Activated naive CD4-positive, alpha-beta T cell treated with anti-CD3 and anti-CD28 coated beads for 36 hours (primary cell): Measurements from ENCODE around the gene KAT6B. TPM values are rescaled to one million over a fixed set of nuclear protein-coding genes. Genes with fewer than 3 reads are reported as not detected.

Experiments
- CTCF ChIA-PET: fragments of 350-600 bp; sonication (Branson Sonifier 250); formaldehyde crosslinking; loops from one replicate; lab custom pipeline; 2021; ENCODE audit warnings: antibody characterized with exemption; lab: Charles Lee
- DNase-seq: peaks from one replicate; pipeline ENCODE4 v3.0.0-alpha.2; 2020
- H3K27ac Mint-ChIP-seq: one replicate; pipeline ENCODE4 v1.8.0; 2021; ENCODE audit warnings: mild to moderate bottlenecking, mixed read lengths
- H3K27me3 Mint-ChIP-seq: one replicate; pipeline ENCODE4 v1.8.0; 2021; ENCODE audit warnings: low read depth, mixed read lengths
- H3K36me3 Mint-ChIP-seq: one replicate; pipeline ENCODE4 v1.8.0; 2021; ENCODE audit warnings: low read depth, mixed read lengths
- H3K4me1 Mint-ChIP-seq: one replicate; pipeline ENCODE4 v1.8.0; 2021; ENCODE audit warnings: low read depth, mixed read lengths
- H3K4me3 Mint-ChIP-seq: one replicate; pipeline ENCODE4 v1.8.0; 2021; ENCODE audit warnings: mild to moderate bottlenecking, moderate library complexity, mixed read lengths
- H3K9me3 Mint-ChIP-seq: one replicate; pipeline ENCODE4 v1.8.0; 2021; ENCODE audit warnings: mixed read lengths
- intact Hi-C: fragments of 100-400 bp; cut with micrococcal nuclease; formaldehyde crosslinking; loops from one replicate; pipeline ENCODE4 v1.15.1; 2023
- total RNA-seq, 2 experiments: library from RNA; stranded (reverse); gene quantifications; one replicate each; pipeline ENCODE4 v1.2.3, GENCODE V29; 2021

The KAT6B gene
- total RNA-seq, 2 experiments from 2014 or later, result 17.3 to 17.9 TPM

DNA sequence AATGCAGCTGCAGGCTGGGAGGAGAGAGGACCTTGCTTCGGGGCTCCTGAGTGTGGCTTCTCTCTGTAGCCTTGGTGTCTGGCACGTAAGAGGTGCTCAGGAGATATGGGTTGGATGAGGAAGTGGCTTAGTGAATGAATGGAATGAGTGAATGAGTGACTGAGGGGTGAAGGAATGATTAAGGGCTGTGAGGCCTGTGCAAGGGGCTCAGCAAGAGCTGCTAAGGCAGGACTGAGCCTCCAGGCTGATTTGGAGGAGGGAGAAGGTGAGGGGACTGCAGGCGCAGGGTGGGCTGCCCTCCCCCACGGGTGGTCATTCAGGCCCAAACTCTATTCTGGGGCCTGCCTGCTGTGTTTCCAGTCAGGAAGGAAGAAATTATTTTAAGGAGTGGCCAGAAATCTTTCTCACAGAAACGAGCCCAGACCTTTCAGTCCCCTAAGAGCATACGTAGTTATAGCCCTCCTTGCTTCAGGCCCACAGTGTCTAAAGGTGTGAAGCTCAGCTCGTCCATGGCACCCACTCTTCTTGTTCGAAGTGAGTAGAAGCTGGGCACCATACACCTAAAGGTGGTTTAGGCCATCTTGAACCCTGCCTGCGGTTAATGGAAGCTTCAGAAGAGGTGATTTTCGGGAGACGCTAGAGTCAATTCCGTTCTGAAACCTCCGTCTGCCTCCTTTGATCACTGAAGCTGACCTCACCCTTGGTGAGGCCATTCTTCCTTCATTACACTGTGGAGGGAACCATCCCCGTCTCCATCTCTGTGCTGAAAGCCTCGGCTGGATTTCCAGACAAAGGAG lies 235.5 kb downstream of the KAT6B start:
- no peaks in the 10 kb centered on the region for H3K4me1 Mint-ChIP-seq
- no peak overlapping the region for H3K4me3 Mint-ChIP-seq
- no peak overlapping the region for H3K27ac Mint-ChIP-seq
- H3K27me3 Mint-ChIP-seq, result no peaks in the 10 kb centered on the region
- intact Hi-C loops, result no loop called here
- CTCF ChIA-PET, result interaction anchor here (1.6 kb wide), 1 partner anchor 787 kb away, joined by 3 read pairs; no protein-coding TSS in a partner anchor
- no peaks in the 10 kb centered on the region for H3K9me3 Mint-ChIP-seq
- DNase-seq, result no peak
- H3K36me3 Mint-ChIP-seq, result no peaks in the 10 kb centered on the region

DNA sequence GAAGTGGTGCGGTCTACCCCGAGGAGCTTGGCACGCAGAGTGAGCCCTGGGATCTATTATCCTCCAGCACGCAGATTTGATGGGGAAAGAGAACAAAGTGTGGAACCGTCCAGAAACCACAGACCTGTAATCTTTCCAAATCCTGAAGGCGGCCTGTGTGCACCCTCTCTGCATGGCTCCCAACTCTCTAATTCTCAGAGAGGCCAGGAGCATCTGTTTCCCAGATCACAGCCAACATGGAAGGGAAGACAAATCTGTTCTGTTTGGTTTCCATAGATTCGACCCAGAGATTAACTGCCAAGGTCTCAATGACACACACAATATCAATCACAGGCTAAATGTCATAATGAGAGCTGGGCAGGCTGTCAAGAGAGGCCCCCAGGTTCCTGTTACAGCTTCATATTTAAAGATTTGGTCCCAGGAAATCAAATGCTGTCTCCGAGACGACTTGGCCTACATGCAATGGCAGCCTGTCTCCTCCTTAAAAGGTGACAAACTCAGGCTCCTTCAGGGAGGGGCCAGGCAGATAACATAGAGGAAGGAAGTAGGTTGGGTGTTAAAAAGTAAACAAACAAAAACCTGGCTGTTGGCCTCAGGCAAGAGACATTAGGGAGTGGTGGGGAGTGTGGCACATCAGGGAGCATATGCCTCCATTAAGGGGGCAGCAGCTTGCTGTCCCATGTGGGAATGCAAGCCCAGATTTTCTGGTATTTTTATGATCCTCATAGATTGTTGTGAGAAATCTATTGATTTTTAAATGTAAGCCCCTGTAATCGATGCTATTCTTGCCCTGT lies 236.3 kb downstream of the KAT6B start:
- Mint-ChIP-seq H3K4me1 (no peaks in the 10 kb centered on the region), H3K4me3 (no peak overlapping the region)

DNA sequence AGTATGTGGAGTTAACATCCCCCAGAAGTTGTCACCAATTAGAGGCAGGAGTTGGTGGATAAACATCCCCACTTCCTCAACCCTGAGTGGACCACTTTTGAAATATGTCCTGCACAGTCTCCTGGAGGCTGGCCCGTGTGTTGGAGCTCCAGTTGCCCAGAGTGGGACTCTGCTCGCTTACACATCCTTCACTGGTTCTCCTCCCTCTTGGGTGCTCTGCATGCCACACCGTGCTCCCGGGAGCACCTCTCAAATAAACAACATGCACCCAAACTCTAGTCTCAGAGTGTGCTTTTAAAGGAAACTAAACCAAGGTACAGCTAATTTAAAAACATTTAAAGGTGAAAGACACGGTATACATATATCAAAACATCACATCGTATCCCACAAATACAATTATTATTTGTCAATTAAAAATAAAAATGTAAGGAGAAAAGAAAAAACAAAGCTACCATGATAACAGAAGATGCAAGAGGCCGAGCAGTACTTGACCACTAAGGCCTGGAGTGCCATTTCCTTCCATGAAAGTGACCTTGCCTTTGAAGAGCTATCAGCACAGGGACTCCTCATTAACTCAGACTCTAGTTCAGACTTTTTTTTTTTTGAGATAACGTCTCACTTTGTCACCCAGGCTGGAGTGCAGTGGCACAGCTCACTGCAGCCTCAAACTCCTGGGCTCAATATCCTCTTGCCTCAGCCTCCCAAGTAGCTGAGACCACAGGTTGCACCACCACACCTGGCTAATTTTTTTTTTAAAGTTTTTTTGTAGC lies 237.2 kb downstream of the KAT6B start:
- CTCF ChIA-PET, result interaction anchor here (0.6 to 1.6 kb wide), 2 partner anchors 788 to 876 kb away, joined by 3 to 9 read pairs; no protein-coding TSS in a partner anchor
- no peaks in the 10 kb centered on the region for H3K4me1 Mint-ChIP-seq
- no peaks in the 10 kb centered on the region for H3K36me3 Mint-ChIP-seq
- H3K9me3 Mint-ChIP-seq, result no peaks in the 10 kb centered on the region
- no peak overlapping the region for H3K27ac Mint-ChIP-seq
- intact Hi-C loops, result no loop called here
- H3K4me3 Mint-ChIP-seq, result no peak overlapping the region
- DNase-seq, result no peak
- no peaks in the 10 kb centered on the region for H3K27me3 Mint-ChIP-seq

More for the DNA sequence above, 236.3 kb downstream of the KAT6B start:
- Mint-ChIP-seq H3K27me3 (no peaks in the 10 kb centered on the region), H3K36me3 (no peaks in the 10 kb centered on the region), H3K9me3 (no peaks in the 10 kb centered on the region), H3K27ac (no peak overlapping the region)
- CTCF ChIA-PET, result interaction anchor here (1.6 kb wide), 1 partner anchor 788 kb away, joined by 3 read pairs; no protein-coding TSS in a partner anchor
- no peak for DNase-seq
- intact Hi-C loops, result no loop called here

DNA sequence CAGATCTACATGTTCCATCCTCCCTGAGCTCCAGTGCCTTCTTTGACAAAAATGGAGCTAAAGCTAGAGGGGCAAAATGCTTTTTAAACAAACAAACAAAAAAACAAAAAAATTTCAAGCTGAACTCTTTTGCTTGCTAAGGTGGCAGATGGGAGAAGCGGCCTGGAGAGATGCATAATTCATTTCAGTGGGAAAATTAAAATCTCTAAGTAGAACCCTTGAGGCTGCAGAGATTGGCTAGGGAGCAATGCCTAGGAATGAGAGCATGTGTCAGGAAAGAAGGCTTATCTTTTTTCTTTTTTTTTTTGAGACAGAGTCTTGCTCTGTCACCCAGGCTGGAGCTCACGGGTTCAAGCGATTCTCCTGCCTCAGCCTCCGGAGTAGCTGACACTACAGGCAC lies 238.7 kb downstream of the KAT6B start:
- intact Hi-C loops, result no loop called here

DNA sequence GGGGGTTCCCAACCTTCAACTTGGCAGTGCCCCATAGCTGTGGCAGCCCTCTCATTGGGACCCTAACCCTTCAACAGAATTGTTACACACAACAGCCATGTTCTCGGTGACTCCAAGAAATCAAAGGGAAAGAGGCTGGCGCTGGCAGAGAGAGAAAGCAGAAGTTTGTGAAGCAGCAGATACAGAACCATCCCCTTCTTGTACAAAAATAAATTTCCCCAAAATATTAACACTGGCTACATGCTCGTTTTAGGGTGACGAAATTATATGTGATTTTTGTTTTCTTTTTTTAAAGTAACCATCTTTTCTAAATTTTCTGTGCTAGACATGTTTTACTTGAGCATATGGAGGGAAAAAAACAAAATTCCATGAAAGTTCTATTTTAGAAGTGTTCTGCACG lies 239.9 kb downstream of the KAT6B start:
- H3K36me3 Mint-ChIP-seq, result no peaks in the 10 kb centered on the region
- CTCF ChIA-PET, result no interaction called here
- H3K4me3 Mint-ChIP-seq, result no peak overlapping the region

More for the DNA sequence above, 238.7 kb downstream of the KAT6B start:
- no peaks in the 10 kb centered on the region for H3K27me3 Mint-ChIP-seq
- H3K27ac Mint-ChIP-seq, result no peak overlapping the region
- no peaks in the 10 kb centered on the region for H3K36me3 Mint-ChIP-seq
- H3K9me3 Mint-ChIP-seq, result no peaks in the 10 kb centered on the region
- CTCF ChIA-PET, result interaction anchor here (0.6 kb wide), 1 partner anchor 631 kb away, joined by 4 read pairs; no protein-coding TSS in a partner anchor
- H3K4me1 Mint-ChIP-seq, result no peaks in the 10 kb centered on the region
- no peak for DNase-seq
- no peak overlapping the region for H3K4me3 Mint-ChIP-seq

DNA sequence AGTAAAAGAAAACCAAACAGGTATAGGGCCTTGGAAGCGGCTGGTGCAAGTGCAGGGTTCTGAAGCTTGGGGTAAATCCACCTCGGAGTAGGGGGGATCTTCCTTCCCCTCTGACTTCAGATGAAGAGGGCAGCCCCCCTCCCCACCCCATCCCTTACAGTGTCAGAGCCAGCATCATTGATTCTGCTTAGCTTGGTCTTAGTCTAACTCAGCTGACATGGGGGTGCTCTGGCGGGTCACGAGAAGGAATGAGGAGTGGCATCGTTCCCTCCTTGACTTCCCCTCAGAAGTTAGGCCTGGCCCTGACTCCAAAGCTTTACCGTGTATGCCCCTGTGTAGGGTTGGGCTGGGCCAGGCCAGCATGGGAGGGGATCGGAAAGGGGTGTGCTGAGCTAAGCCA lies 240.9 kb downstream of the KAT6B start:
- H3K4me1 Mint-ChIP-seq, result peaks cover 2% of the 10 kb centered on the region
- H3K27ac Mint-ChIP-seq, result no peak overlapping the region
- no peaks in the 10 kb centered on the region for H3K36me3 Mint-ChIP-seq
- CTCF ChIA-PET, result interaction anchor here (0.6 kb wide), 1 partner anchor 465 kb away, joined by 7 read pairs; no protein-coding TSS in a partner anchor
- no peaks in the 10 kb centered on the region for H3K9me3 Mint-ChIP-seq
- intact Hi-C loops, result no loop called here
- no peak for DNase-seq
- H3K27me3 Mint-ChIP-seq, result no peaks in the 10 kb centered on the region
- H3K4me3 Mint-ChIP-seq, result no peak overlapping the region

More for the DNA sequence above, 239.9 kb downstream of the KAT6B start:
- Mint-ChIP-seq H3K27me3 (no peaks in the 10 kb centered on the region), H3K27ac (no peak overlapping the region), H3K4me1 (peaks cover 2% of the 10 kb centered on the region), H3K9me3 (no peaks in the 10 kb centered on the region)
- no peak for DNase-seq
- intact Hi-C loops, result no loop called here

DNA sequence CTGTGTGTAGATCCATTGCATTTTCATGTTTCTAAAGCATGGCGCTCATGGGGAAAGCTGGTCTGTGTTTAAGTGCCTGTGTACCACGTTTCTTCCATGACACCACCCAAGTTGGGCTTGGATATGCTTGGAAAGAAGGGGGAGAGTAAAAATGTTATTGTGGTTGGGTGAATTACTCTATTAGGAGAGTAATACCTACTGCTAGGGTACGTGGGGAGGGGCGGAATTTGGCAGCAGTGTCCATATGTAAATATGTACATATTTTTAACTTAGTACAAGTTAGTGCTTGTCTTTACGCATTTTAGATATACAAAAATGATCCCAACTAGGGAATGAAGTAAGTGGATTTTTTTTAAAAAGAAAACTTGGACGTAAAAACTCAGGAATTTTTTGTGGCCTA lies 242.1 kb downstream of the KAT6B start:
- Mint-ChIP-seq H3K27me3 (no peaks in the 10 kb centered on the region), H3K36me3 (no peaks in the 10 kb centered on the region), H3K9me3 (no peaks in the 10 kb centered on the region), H3K27ac (no peak overlapping the region), H3K4me1 (peaks cover 2% of the 10 kb centered on the region), H3K4me3 (no peak overlapping the region)
- no peak for DNase-seq
- CTCF ChIA-PET, result no interaction called here
- intact Hi-C loops, result no loop called here

DNA sequence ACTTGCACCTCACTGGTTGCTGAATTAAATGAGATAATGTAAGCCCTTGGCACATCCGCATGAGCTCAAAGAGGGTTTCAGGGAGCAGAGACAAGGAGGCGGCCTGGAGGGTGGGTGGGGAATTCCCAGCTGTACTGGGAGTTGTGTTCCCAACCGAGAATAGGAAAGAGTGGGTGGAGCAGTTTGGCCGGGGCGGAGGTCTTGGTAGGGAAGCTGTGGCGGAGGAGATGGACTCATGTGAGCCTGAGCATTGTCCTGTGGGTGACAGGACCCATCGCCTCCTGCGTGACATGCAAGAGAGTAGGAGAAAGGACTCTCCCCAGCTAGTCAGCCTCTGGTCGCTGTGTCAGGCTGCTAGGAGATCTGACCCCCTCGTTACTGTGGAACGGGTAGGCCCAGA lies 244.1 kb downstream of the KAT6B start:
- DNase-seq, result no peak
- H3K4me1 Mint-ChIP-seq, result peaks cover 8% of the 10 kb centered on the region
- H3K27ac Mint-ChIP-seq, result no peak overlapping the region
- CTCF ChIA-PET, result no interaction called here
- no peaks in the 10 kb centered on the region for H3K9me3 Mint-ChIP-seq
- H3K27me3 Mint-ChIP-seq, result no peaks in the 10 kb centered on the region
- no peak overlapping the region for H3K4me3 Mint-ChIP-seq
- intact Hi-C loops, result no loop called here
- no peaks in the 10 kb centered on the region for H3K36me3 Mint-ChIP-seq

DNA sequence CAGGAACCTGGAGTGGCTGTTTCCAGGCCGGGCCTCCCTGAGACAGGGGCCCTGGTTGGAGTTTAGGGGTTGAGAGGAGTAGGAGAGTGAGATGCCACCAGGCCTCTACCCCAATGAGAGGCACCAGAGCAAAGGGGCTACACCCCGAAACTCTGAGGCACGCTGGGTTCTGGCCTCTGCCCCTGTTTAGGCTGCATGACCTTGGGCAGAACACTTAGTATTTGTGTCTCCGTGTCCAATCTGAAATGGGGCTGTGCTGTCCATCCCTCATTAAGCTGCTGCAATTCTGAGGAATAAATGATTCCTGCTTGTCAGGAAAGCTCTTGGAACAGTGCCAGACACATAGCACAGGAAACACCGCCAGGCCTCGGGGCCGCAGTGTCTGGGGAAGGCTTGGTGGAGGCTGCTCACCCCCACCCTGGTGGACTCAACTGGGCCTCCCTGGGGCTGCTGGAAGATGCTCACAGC lies 244.6 kb downstream of the KAT6B start:
- Mint-ChIP-seq H3K4me1 (peaks cover 8% of the 10 kb centered on the region), H3K27ac (no peak overlapping the region), H3K9me3 (no peaks in the 10 kb centered on the region), H3K36me3 (no peaks in the 10 kb centered on the region), H3K4me3 (no peak overlapping the region), H3K27me3 (no peaks in the 10 kb centered on the region)
- CTCF ChIA-PET, result no interaction called here
- DNase-seq, result no peak
- intact Hi-C loops, result no loop called here

DNA sequence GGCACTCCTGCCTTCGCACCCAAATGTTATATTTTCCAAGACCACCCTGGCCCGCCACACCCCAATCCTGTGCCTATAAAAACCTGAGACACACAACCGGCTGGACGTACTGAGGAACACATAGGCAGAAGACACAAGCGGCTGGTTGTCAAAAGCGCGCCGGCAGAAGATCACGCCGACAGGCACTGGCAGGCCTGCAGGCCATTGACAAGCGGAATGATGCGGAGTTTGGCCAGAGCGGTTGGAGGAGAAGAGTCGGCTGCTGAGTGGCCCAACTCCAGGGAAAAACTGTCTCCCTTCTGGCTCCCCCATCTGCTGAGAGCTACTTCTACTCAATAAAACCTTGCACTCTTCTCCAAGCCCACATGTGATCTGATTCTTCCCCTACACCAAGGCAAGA lies 245.4 kb downstream of the KAT6B start:
- H3K4me1 Mint-ChIP-seq, result peaks cover 8% of the 10 kb centered on the region
- CTCF ChIA-PET, result interaction anchor here (0.7 kb wide), 1 partner anchor 790 kb away, joined by 4 read pairs; no protein-coding TSS in a partner anchor
- H3K9me3 Mint-ChIP-seq, result no peaks in the 10 kb centered on the region
- no peak for DNase-seq
- H3K4me3 Mint-ChIP-seq, result no peak overlapping the region
- H3K27ac Mint-ChIP-seq, result no peak overlapping the region
- no peaks in the 10 kb centered on the region for H3K36me3 Mint-ChIP-seq
- no peaks in the 10 kb centered on the region for H3K27me3 Mint-ChIP-seq
- intact Hi-C loops, result no loop called here

DNA sequence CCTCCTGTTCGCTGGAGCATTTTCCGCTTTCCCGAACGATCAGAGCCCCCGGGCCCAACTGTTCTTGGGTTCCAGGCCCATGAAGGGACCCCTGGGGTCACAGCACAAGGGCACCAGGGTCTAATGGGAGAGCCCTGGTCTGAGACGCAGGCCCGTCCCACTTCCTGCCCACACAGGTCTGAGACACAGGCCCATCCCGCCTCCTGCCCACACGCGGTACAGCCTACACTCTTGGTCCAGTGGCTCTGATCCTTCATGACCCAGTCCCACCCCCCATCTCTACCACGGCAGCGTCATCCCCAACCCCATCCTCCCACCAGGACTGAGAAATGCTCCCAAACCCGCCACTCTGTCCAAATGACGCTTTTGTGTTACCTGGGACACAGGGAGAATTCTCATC lies 246.3 kb downstream of the KAT6B start:
- no peaks in the 10 kb centered on the region for H3K36me3 Mint-ChIP-seq
- H3K27ac Mint-ChIP-seq, result no peak overlapping the region
- no peak for DNase-seq
- intact Hi-C loops, result no loop called here
- no peaks in the 10 kb centered on the region for H3K9me3 Mint-ChIP-seq
- peaks cover 8% of the 10 kb centered on the region for H3K4me1 Mint-ChIP-seq
- CTCF ChIA-PET, result interaction anchor here (0.7 kb wide), 1 partner anchor 638 kb away, joined by 3 read pairs; no protein-coding TSS in a partner anchor
- H3K27me3 Mint-ChIP-seq, result no peaks in the 10 kb centered on the region
- H3K4me3 Mint-ChIP-seq, result no peak overlapping the region

DNA sequence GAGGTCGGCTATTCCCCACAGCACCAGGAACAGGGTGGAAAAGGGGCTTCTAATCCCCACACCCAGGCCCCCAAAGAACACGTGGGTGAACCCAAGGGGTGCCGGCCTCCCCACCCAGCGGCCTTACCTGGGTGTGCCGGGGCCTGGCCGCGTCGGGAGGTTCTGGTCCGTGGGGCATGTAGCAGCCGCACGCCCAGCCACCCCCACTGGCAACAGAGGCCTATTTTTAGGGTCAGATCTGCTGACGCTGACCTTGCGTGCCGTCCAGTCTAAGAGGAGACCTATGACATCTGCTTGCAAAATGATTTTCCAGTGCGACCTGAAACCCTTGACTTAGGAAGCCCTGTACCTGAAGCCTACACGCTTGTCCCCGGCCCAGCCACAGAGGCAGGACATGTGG lies 247.0 kb downstream of the KAT6B start:
- H3K27ac Mint-ChIP-seq, result no peak overlapping the region
- H3K4me3 Mint-ChIP-seq, result no peak overlapping the region
- no peak for DNase-seq
- no peaks in the 10 kb centered on the region for H3K27me3 Mint-ChIP-seq
- CTCF ChIA-PET, result interaction anchor here (0.7 kb wide), 1 partner anchor 639 kb away, joined by 3 read pairs; no protein-coding TSS in a partner anchor
- intact Hi-C loops, result no loop called here
- H3K36me3 Mint-ChIP-seq, result no peaks in the 10 kb centered on the region
- H3K9me3 Mint-ChIP-seq, result no peaks in the 10 kb centered on the region
- H3K4me1 Mint-ChIP-seq, result peaks cover 8% of the 10 kb centered on the region
